Neural progenitor cell (in vitro differentiated cells): Measurements from ENCODE around the gene FRMD7.

Experiments used
- CTCF ChIP-seq: fragments of 200-600 bp; sonication (generic); IDR thresholded peaks from 2 replicates; pipeline ENCODE4 v1.5.1; 2017; ENCODE audit warnings: antibody characterized with exemption, mild to moderate bottlenecking
- EZH2 ChIP-seq: fragments of 200-600 bp; sonication (generic); IDR thresholded peaks from 2 replicates; pipeline ENCODE4 v1.6.1; 2017; ENCODE audit warnings: antibody characterized with exemption, mild to moderate bottlenecking, moderate library complexity

- TF ChIP-seq CTCF (no peak), EZH2 (no peak)
These were observed 81.3 kb downstream of the FRMD7 start for GRCh38 chrX:132046533-132046932.
